TTC549 (cell line): ENCODE data around the gene KCNH8.
"Not testable (repeated sequence)": the region's sequence is repeated elsewhere in the genome, so short reads cannot be mapped to it uniquely, and the experiment has no call there.

Source experiments
- FAIRE-seq: peaks from 2 replicates; lab custom pipeline; 2012; peaks lifted over from hg19 to GRCh38; lab: Jason Lieb, UNC

KCNH8 gene

DNA sequence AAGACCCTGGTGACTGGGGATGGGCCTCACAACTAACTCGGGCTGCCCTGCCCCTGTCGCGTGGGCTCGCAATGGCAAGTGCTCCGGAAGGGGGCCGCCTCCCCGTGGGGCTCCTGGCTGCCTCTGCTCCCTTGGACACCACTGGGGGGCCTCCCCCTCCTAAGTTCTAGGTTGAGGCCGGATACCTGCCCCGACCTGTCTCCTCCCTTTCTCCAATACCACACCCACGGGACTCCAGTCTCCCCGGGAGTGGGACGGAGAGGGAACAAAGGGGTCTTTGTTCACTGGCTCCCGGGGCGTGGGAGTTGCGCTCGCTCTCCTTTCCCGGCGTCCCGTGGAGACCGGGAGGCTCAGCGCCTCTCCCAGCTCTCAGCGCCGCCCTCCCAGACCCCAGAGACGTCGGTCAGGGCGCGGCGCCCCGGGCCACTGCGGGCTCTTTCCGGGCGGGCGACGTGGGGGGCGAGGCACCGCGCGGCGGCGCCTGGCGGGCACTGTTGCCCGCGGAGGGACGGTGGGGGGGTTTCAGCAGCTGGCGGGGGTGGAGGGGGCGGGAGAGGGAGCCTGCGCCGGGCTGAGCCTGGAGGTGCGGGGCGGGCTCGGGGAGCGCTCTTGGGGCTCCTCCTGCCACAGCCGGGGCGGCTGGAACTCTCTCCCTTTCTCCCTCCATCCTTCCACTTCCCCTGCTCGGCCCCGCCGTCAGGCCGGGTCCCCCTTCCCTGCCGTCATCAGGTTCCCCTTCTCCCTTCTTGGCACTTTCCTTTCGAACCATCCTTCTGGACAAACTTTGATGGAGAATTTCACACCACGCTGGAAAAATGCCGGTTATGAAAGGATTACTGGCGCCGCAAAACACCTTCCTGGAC lies at the start of gene KCNH8:
KCNH8 (plus strand) TSS at position 606 of the 863 bp plus-strand sequence; CDS start at position 816, 210 bp downstream.
- FAIRE-seq, result no peak

DNA sequence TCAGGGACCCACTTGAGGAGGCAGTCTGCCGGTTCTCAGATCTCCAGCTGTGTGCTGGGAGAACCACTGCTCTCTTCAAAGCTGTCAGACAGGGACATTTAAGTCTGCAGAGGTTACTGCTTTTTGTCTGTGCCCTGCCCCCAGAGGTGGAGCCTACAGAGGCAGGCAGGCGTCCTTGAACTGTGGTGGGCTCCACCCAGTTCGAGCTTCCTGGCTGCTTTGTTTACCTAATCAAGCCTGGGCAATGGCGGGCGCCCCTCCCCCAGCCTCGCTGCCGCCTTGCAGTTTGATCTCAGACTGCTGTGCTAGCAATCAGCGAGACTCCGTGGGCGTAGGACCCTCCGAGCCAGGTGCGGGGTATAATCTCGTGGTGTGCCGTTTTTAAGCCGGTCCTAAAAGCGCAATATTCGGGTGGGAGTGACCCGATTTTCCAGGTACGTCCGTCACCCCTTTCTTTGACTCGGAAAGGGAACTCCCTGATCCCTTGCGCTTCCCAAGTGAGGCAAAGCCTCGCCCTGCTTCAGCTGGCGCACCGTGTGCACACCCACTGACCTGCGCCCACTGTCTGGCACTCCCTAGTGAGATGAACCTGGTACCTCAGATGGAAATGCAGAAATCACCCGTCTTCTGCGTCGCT lies 45.5 kb upstream of the KCNH8 start:
- not testable (repeated sequence) for FAIRE-seq

DNA sequence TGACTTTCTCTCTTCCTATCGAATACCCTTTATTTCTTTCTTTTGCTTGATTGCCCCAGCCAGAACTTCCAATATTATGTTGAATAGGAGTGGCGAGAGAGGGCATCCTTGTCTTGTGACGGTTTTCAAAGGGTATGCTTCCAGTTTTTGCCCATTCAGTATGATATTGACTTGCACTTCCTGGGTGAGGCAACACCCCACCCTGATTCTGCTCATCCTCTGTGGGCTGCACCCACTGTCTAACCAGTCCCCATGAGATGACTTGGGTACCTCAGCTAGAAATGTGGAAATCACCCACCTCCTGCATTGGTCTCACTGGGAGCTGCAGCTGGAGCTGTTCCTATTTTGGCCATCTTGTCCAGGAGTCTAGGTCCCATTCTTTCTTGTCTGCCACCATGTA lies 44.8 kb upstream of the KCNH8 start:
- FAIRE-seq, result no peak

DNA sequence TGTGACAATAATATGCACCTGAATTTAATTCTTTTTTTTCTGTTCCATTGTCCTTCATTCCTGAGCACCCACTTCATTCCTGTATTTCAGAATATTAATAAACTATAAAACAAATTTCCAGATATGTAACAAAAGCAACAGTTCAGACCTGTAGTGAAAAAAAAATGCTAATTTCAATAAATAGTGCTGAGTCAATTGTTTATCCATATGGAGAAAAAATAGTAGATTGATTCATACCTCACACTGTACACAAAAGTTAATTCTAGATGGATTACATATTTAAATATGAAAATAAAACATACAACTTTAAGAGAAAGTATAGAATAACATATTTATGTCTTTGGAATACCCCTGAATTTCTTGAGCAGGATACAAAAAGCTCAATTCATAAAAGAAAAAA lies 43.9 kb upstream of the KCNH8 start:
- FAIRE-seq, result no peak

DNA sequence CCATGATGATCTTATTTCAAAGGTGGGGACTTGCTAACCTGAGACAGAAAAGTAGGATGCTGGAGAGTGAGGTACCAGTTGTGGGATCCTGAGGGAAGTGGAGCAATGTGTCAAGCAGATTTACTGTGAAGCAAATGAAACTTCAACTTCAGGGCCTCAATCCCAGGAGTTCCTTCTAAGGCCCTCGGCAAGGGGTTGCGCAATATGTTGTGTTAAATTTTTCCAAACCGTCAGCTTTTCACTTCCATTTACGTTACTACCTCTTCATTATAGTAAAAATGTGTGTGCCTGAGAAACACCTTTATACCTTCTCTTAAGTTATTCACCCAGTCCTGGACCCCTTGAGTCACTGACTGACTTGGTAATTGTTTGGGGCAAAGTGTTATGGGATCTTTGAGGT lies 42.5 kb upstream of the KCNH8 start:
- no peak for FAIRE-seq

DNA sequence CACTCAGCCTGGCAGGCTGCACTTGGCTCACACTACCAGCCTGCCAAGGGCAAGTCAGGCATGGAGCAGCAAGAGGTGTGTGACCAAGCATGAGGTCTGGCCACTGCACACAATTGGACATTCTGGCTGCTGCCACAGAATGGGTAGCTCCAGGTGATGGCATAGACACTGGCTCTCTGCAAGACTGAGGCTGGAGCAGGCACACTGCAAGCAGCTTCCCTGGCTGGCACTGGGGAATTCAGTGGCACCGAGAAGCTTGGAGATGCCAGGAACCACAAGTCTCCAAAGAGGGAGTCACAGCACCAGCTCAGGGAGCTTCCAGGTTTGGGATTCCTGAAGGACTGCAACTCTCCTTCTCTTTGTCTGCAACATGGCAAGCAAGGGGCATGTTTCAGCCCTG lies 42.0 kb upstream of the KCNH8 start:
- FAIRE-seq, result no peak

DNA sequence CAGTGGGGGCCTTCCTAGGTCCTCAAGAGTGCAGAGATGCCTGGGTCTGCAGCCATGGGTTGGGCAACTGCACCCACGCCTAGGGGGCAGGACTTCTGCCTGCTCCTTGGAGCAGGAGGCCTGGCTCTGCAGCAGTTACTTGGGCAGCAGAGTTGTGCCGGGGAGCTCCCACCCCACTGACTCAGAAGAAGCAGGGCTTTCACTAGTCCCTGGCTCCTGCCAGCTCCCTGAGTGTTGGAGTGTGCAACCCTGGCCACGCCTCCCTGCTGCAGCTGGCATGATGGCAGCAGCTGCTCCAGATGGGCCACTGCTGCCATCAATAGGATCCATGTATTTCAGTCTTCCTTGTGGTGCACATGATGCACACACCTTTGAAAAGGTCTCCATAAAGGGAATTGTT lies 40.6 kb upstream of the KCNH8 start:
- FAIRE-seq, result no peak

DNA sequence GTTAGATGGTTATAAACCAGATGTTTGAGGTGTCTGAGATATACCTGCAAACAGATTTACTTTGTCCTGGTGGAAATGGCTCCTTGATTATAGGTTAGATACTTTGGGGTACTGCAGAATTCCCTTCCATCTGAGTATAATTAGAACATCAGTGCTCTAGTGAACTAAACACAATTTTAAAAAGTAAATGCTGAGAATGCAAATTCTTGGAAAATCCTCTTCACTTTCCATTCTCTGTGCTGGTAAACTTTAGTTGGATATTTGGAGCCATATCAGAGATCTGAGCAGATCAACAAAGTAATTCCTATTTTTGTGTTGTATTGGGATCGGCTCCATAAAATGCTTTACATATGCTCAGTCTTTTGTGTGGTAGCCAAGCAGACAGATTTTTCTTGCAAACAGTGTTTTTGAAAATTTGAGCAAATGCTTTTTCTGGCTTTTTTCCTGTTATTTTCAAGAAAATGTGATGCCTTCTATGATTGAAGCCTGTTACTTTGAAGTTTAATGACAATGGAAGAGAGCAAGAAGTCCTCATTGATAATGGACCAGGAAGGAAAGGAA lies 37.9 kb upstream of the KCNH8 start:
- no peak for FAIRE-seq

DNA sequence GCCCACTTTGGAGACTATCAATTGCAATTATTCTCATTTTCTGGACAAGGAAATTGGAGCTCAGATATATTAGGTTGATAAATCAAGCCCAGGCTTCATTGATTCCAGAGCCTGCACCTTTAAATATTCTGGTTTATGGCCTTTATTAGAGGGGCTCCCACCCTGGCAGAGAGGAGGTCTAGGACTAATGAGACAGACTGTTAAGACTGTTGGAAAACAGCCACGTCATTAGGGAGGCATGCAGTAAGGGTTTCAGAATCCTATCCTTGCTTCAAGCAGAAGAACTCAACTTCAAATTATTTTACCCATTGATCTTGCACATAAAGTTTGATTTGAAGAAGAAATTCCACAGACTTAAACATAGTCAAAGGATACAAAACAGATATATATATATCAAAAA lies 33.8 kb upstream of the KCNH8 start:
- FAIRE-seq, result no peak

DNA sequence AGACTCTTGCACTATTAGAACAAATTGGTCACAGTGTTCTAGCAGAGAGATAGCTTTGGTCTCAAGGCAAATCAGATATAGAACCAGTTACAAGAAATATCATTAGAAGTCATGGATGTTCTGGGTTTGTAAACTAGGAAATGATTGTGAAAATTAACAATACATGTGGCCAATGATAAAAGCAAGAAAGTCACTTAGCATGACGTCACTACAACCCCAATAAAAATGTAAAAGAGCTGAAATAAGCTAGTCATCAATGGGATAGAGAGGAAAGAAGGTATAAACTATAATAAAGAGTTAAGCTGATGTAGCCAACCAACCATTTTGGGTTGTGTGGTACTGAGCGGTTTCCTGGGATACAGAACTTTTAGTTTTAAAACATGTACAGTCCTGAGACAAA lies 32.1 kb upstream of the KCNH8 start:
- FAIRE-seq, result no peak

DNA sequence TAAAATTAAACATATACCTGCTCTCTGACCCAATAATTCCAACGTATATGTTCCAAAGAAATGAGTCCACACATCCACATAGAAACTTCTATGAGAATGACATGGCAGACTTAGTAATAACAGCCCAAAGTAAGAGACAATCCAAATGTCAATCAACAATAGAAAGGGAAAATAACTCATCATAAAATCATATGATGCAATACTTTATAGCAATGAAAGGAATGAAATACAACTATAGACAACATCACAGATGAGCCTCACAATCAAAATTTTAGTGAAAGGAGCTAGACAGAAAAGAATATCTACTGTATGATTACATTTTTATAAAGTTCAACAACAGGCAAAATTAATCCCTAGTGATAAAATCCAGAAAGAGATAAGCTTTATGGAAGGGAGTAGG lies 23.6 kb upstream of the KCNH8 start:
- FAIRE-seq, result no peak

DNA sequence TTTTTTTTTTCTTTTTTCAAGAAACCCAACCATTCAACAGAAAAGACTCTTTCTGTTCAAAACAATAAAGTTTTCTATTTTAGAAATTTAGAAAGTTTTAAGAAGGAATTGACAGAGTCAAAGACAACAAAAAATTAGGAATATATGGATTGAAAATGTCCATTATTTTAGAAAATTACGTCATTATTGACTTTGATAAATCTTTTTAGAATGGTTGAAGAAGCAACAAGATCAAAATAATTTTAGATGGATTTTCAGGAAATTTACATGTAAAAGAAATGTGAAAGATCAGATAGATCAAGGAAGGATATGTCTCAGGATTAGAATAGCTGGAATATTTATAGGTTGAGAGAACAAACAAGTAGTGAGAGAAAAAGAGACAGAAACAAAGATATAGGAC lies 8.4 kb upstream of the KCNH8 start:
- FAIRE-seq, result no peak

DNA sequence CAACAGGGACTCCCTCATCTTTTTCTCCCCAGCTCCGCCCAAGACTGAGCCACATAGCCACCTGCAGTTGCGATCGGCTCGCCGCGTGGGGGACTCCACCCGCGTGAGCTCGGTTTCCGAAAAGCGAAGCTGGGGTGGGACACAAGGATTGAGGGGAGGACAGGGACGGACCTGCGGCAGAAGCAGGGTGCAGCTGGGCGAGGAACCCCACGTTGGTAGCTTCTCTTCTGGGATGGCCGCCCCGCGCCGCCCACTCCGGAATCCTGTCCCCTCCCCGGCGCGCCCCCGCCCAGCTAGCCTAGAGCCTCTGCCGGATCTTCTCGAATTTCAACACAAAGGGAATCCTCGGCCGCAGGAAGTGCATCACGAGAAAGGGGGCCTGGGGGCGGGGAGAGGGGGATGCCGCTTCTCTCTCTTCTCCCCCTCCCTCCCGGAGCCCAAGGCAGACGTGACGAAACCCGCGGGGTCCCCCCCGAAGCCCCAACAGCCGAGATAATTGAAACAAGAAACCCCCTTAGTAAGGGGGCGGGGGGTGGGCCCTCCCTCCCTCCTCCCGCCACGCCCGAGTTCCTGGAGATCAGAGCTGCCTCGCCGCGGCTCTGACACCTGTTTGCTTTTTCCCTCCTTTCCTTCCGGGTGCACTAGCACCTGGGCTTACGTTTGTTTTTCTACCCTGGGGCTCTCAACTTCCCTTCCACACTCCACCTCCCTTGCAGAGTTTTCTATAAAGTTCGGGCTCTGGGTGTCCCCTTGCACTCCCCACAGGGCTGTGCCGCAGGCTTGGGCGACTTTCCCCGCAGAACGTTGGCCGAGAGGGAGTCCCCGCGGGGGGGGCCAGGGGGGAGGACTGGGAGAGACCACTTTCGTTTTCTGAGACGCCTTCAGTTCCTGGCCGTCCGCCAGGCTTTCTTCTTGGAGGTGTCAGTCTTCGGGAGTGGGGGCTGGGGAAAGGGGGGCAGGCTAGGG lies 1.3 kb upstream of the KCNH8 start:
- no peak for FAIRE-seq

DNA sequence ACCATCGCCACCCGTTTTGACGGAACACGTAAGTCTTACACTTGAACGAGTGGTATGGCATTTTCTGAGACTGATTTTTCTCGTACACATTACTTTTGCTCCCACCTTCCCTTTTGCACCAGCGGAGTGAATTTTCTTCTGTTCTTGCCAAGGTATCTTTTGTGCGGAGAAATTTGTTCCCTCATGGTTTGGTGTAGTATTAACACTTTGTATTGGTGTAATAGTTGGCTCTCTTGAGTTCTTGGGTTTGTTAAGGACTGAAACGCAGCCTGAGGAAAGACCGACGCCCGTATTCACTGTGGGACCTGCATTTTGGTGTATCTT lies 420 bp downstream of the KCNH8 start:
- FAIRE-seq, result no peak

DNA sequence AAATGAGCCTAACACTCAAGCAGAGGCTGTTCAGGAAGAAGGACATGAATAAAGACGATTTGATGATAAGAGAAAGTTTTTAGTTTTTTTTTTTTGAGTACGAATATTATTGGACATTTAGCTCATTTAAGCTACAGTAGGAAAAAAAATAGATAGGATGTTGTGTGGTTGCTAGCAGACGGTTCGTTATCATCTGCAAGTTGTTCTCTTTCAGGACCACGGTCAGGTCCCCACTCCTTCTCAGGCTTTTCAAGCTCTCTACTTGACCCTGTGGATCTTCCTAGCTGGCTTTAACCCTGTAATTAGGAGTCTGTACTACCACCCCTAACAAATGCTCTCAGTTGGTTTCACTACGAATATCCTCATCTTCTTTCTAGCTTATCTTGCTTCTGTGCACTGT lies 1.1 kb downstream of the KCNH8 start:
- FAIRE-seq, result no peak

DNA sequence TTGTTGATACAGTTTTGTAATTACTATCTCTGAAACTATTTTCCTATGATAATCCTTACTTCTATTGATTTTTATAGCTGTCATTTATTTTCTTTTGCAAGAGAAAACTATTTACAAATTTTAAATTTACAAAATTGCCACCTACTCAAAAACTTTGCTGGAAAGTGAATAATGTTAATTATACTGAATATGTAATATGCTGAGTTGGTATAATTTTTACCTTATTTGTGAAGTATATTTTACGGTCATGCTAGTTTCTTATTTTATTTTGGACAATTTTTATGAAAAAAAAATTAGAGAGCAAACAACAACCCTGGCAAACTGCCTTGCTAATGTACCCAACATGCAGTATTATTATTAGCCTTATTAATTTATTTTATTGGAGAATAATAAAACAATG lies 2.9 kb downstream of the KCNH8 start:
- FAIRE-seq, result no peak

DNA sequence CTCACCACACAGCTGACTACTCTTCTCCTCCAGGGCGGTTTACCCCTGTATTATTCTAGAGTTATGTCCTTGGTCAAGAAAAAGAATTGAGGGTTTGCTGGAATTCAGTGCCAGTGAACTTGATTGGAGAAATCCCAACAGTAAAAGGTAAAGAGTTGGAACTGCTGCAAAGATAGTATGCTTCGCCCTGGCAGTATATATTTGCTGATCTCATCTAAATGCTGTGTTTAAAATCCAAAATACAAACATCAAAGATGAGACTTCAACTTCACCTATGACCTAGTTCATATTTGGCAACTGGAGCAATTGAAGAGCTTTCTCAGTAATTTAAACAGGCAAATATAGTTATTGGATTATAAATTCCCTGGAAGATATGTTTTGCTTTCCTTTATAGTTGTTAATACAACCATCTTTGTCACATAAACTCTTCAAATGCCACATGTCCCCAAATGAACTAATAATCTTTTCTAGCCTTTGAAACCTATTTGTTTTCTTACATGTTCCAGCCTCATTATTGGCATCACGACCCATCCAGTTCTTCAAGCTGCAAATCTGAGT lies 6.5 kb downstream of the KCNH8 start:
- FAIRE-seq, result no peak

DNA sequence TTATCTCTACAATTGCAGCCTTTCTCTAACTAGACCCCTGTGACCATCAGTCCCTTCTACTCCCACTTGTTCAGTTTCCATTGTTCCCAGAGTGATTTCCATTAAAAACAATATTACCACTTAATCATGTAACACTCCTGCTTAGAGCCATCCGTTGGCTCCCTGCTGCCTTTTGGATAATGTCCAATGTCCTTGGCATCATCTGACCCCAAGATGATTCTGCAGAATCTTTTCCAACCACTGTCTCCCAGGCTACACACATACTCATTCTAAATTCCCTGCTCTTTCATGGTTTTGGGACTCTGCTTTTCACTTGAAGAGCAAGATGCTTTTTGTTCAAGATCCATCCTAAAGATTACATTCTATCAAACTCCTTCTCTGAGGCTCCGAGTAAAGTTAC lies 7.1 kb downstream of the KCNH8 start:
- no peak for FAIRE-seq

DNA sequence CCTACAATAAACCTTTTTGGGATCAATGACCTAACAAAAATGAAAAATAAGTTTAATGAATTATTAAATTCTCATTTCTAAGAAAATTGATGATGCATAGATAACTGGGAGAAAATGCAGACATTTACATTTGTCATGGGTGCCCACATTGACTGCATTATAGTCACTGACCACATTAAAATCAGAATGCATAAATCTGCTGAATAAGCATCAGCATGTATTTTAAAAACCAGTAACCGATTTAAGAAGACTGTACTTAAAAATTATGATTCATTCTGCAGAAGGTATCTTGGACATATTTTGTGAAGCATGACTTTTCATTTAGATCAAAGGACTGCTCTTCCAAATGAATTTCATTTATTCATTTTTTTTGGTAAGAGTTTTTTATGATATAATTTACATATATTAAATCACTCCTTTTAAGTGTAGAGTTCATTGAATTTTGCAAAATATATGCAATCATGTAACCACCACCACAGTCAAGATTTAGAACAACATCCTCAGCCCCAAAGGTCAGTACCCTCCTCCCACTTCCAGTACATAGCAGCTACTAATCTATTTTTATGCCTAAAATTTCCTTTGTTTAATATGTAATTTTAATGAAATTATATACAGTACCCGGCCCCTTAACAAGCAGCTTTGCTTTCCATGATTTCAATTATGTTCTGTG lies 11.8 kb downstream of the KCNH8 start:
- no peak for FAIRE-seq

DNA sequence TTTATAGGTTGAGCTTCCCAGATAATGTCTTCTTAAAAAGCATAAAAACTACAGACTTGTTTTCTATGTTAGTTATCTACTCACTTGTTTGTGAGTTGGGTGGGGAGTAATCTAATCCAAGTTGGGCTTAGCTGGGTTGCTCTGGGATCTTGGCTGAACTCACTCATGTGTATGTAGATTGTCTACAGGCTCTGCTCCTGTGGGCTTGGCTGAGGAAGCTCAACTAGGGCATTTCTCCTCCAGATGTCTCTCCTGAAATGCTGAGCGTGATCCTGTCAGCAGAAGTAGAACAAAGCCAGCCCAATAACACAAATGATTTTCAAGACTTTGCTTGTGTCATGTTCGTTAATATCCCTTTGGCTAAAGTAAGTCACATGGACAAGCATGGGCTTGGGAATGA lies 17.3 kb downstream of the KCNH8 start:
- FAIRE-seq, result no peak

DNA sequence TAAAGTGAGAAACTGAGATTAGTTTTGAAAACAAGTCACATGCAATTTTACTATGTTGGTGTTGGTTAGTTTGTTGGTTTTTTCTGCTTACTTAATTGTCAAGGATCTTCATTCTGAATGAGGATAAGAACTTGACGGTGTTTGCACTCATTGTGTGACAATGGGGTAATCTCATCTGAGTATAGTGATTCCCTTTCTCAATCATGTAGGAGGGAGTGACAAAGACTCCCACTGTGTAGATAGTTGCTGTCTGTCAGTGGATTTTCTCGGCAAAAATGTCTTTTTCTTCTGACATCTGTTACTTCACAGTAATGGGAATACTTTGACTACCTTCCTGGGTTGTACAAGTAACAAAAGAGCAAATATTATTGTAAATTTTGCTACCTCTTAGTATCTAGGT lies 23.5 kb downstream of the KCNH8 start:
- FAIRE-seq, result no peak

DNA sequence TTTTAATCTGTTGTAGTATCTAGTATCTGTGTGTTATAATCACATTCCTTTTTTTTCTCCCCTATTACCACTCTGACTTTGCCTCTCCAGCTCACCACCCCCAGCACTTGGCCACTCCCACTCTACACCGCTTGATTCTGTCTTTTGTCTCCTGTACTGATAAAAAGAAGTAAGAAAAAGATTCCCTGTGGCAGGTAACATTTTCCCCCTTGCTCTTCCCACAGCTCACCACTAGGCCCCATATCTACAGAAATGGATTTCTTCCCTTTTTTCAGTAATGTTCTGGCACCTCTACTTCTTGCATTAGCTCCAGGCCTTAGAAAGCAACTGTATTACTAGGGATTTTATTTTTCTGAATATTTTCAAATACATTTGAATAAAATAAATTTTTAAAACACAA lies 25.6 kb downstream of the KCNH8 start:
- no peak for FAIRE-seq
